HepG2 (cell line): Measurements from ENCODE around the gene CAPN11. TPM values are rescaled to one million over a fixed set of nuclear protein-coding genes. Genes with fewer than 3 reads are reported as not detected.

Experiments
- ATAC-seq: fragments of 200-7000 bp; cut with Tn5 transposase; 3 replicates; pipeline ENCODE4 v1.9.1; 2020; ENCODE audit warnings: mild to moderate bottlenecking, moderate library complexity
- BruUV-seq: library from RNA; stranded (reverse); fragments of 400-500 nt; replicated peaks from 2 replicates; lab custom pipeline; 2021; lab: Mats Ljungman, UMichigan
- CTCF ChIA-PET: fragments of 300-600 bp; formaldehyde crosslinking; extraction: SDS; loops from one replicate; lab custom pipeline; 2021; ENCODE audit warnings: low total read pairs, inconsistent platforms, low intra/inter-chr PET ratio; lab: Yijun Ruan, JAX
- POLR2A ChIA-PET: fragments of 350-600 bp; sonication (Branson Sonifier 250); formaldehyde crosslinking; loops from one replicate; lab custom pipeline; 2020; ENCODE audit warnings: antibody characterized with exemption, inconsistent platforms; lab: Yijun Ruan, JAX
- DNase-seq: peaks from one replicate; pipeline ENCODE4 v3.0.0-alpha.2; 2015; ENCODE audit warnings: low spot score
- FAIRE-seq: peaks from 3 replicates; lab custom pipeline; 2011; peaks lifted over from hg19 to GRCh38; lab: Jason Lieb, UNC
- H2AFZ ChIP-seq: one replicate; pipeline ENCODE4 v1.6.1; 2011; ENCODE audit warnings: low read length, inconsistent platforms
- H3K27ac ChIP-seq: fragments of 300-600 bp; 3 replicates; pipeline ENCODE4 v1.8.0; 2011; ENCODE audit warnings: mixed run types, mild to moderate bottlenecking, mixed read lengths, low read length, inconsistent platforms; ENCODE audit not compliant: insufficient read depth; ENCODE audit errors: extremely low read length
- H3K27me3 ChIP-seq, 2 experiments: fragments of 200-600 bp in 1 of 2; 2 replicates in 1 of 2; 3 replicates in 1 of 2; pipeline versions ENCODE4 v1.6.0 to v1.8.0; 2011; ENCODE audit warnings: low read length in 2 of 2, mild to moderate bottlenecking in 2 of 2, moderate library complexity in 2 of 2, inconsistent platforms in 1 of 2; ENCODE audit not compliant: insufficient read depth in 2 of 2, control insufficient read depth in 1 of 2
- H3K36me3 ChIP-seq, 2 experiments: fragments of 200-600 bp in 1 of 2; replicated peaks in 1 of 2; 2 replicates in 1 of 2; 3 replicates in 1 of 2; pipeline versions ENCODE4 v1.5.1 to v1.8.0; 2011; ENCODE audit warnings: low read length in 2 of 2, inconsistent platforms in 1 of 2; ENCODE audit not compliant: insufficient read depth in 2 of 2, control insufficient read depth in 1 of 2
- H3K4me1 ChIP-seq: 2 replicates; pipeline ENCODE4 v1.5.1; 2012; ENCODE audit warnings: low read length, inconsistent platforms; ENCODE audit not compliant: insufficient read depth
- H3K4me2 ChIP-seq: 2 replicates; pipeline ENCODE4 v1.6.0; 2011; ENCODE audit warnings: low read depth, low read length, inconsistent platforms
- H3K4me3 ChIP-seq, 3 experiments: fragments of 200-600 bp in 1 of 3; sonication (generic), shearing (Covaris generic) in 1 of 3; replicated peaks in 1 of 3; 2 replicates each; pipeline ENCODE4 v1.5.1; 2011 to 2016; ENCODE audit warnings: low read length in 3 of 3, inconsistent platforms in 2 of 3, low read depth in 2 of 3, mild to moderate bottlenecking in 2 of 3, control low read depth in 1 of 3, mixed read lengths in 1 of 3; ENCODE audit not compliant: insufficient read depth in 1 of 3
- H3K79me2 ChIP-seq: one replicate; pipeline ENCODE4 v1.6.1; 2011; ENCODE audit warnings: low read length, inconsistent platforms; ENCODE audit not compliant: insufficient read depth
- H3K9ac ChIP-seq: 2 replicates; pipeline ENCODE4 v1.6.0; 2011; ENCODE audit warnings: mild to moderate bottlenecking, low read depth, low read length, inconsistent platforms; ENCODE audit not compliant: insufficient read depth
- H3K9me3 ChIP-seq: 2 replicates; pipeline ENCODE4 v1.5.1; 2012; ENCODE audit warnings: mild to moderate bottlenecking, low read length
- H4K20me1 ChIP-seq: 2 replicates; pipeline ENCODE4 v1.6.0; 2011; ENCODE audit warnings: inconsistent platforms, mild to moderate bottlenecking, low read length, moderate library complexity; ENCODE audit not compliant: insufficient read depth
- AHR ChIP-seq: IDR thresholded peaks from 2 replicates; pipeline ENCODE4 v1.6.1; 2018; ENCODE audit warnings: missing genetic modification reagents, missing compliant biosample characterization
- CBFB ChIP-seq: sonication (generic); formaldehyde crosslinking; IDR thresholded peaks from 2 replicates; pipeline ENCODE4 v1.4.0; 2020; ENCODE audit warnings: missing genetic modification reagents
- KDM5B ChIP-seq: sonication (generic); formaldehyde crosslinking; IDR thresholded peaks from 2 replicates; pipeline ENCODE4 v1.4.0; 2020; ENCODE audit warnings: missing genetic modification reagents, mild to moderate bottlenecking, borderline replicate concordance
- NFIB ChIP-seq: sonication (generic); formaldehyde crosslinking; IDR thresholded peaks from 2 replicates; pipeline ENCODE4 v1.9.0; 2021; ENCODE audit warnings: missing genetic modification reagents, mild to moderate bottlenecking, borderline replicate concordance
- RARG ChIP-seq: sonication (generic); formaldehyde crosslinking; IDR thresholded peaks from 2 replicates; pipeline ENCODE4 v1.4.0; 2020; ENCODE audit warnings: low read depth, mild to moderate bottlenecking, missing genetic modification reagents
- SP4 ChIP-seq: sonication (generic); formaldehyde crosslinking; IDR thresholded peaks from 2 replicates; pipeline ENCODE4 v1.8.1; 2023; ENCODE audit warnings: mild to moderate bottlenecking, missing genetic modification reagents
- STAG1 ChIP-seq: sonication (generic); formaldehyde crosslinking; IDR thresholded peaks from 2 replicates; pipeline ENCODE4 v1.4.0; 2020; ENCODE audit warnings: missing genetic modification reagents
- XBP1 ChIP-seq: sonication (generic); formaldehyde crosslinking; IDR thresholded peaks from 2 replicates; pipeline ENCODE4 v1.5.0; 2020; ENCODE audit warnings: missing genetic modification reagents
- YY1 ChIP-seq: IDR thresholded peaks from 2 replicates; pipeline ENCODE4 v1.6.1; 2011; ENCODE audit warnings: low read length, low read depth, moderate library complexity, mild to moderate bottlenecking; ENCODE audit not compliant: insufficient read depth, insufficient replicate concordance
- ZFP1 ChIP-seq: IDR thresholded peaks from 2 replicates; pipeline ENCODE4 v1.6.1; 2016
- ZMYM4 ChIP-seq: sonication (generic); formaldehyde crosslinking; IDR thresholded peaks from 2 replicates; pipeline ENCODE4 v1.8.1; 2023; ENCODE audit warnings: mild to moderate bottlenecking, missing genetic modification reagents
- ZNF280B ChIP-seq: sonication (generic); formaldehyde crosslinking; IDR thresholded peaks from 2 replicates; pipeline ENCODE4 v1.5.0; 2020; ENCODE audit warnings: missing genetic modification reagents, mild to moderate bottlenecking, borderline replicate concordance
- WGBS: methylation state at CpG from one replicate; pipeline ENCODE4 v1.1.6; 2017; ENCODE audit warnings: low lambda C conversion rate; 5-methylcytosine and 5-hydroxymethylcytosine counted together
- in situ Hi-C: cut with HindIII; loops from 2 replicates; pipeline ENCODE4 v1.10.0; 2017; ENCODE audit warnings: low pct_unique_long_range_greater_than_20kb; ENCODE audit not compliant: extremely low pct_ligation_motif_present
- intact Hi-C: fragments of 100-400 bp; cut with micrococcal nuclease; formaldehyde crosslinking; loops from one replicate; pipeline ENCODE4 v1.10.0; 2022; ENCODE audit not compliant: unreplicated experiment
- polyA plus RNA-seq, 8 experiments: library from polyadenylated mRNA; depleted of rRNA in 3 of 8; stranded (reverse) in 7 of 8; unstranded in 1 of 8; fragments of >200 nt; fragmentation: Illumina TruSeq in 4 of 8; extraction: Trizol in 4 of 8; gene quantifications; 2 replicates each; pipeline versions ENCODE4 v1.2.1 to v1.2.3, GENCODE V29; 2011 to 2016; ENCODE audit warnings: low read depth in 4 of 8, missing spikeins in 1 of 8, mixed read lengths in 1 of 8; ENCODE audit not compliant: insufficient read depth in 1 of 8
- total RNA-seq, 5 experiments: library from RNA; depleted of rRNA; stranded (reverse); fragments of >200 nt; fragmentation: Illumina TruSeq; extraction: Trizol; gene quantifications; 2 replicates each; pipeline ENCODE4 v1.2.3, GENCODE V29; 2016; ENCODE audit warnings: low read depth in 1 of 5
- TF ChIP-seq, protein P1 (sequence below): sonication (generic); formaldehyde crosslinking; IDR thresholded peaks from 2 replicates; pipeline ENCODE4 v1.9.0; 2021; ENCODE audit warnings: mild to moderate bottlenecking, missing genetic modification reagents

CAPN11 gene
- total and polyA plus RNA-seq, 2 of the 13 experiments (the other 11 are each of a cell fraction or from before 2014, with no cell fraction given) = 0.07 to 0.11 TPM

GRCh38 chr6:44172731-44173500 lies 14.3 kb downstream of the CAPN11 start:
- in situ Hi-C loops (loop anchor here (5.0 kb wide), 1 partner anchor 49 kb away; the partner anchor contains the start of gene SLC29A1), intact Hi-C loops (loop anchor here (1.0 kb wide), 2 partner anchors 48 to 61 kb away; no protein-coding TSS in a partner anchor)
- FAIRE-seq (peak; percentile 60), ATAC-seq (peak; percentile 82), DNase-seq (peak; percentile 67)
- no peak overlapping the region for H3K9ac ChIP-seq
- WGBS = 6% methylated on average over 13 of the region's 15 CpGs
- H3K4me1 ChIP-seq = peaks cover 58% of the 10 kb centered on the region
- H4K20me1 ChIP-seq = no peaks in the 10 kb centered on the region
- no peak overlapping the region for H3K27ac ChIP-seq
- CTCF ChIA-PET = interaction anchor here (0.7 to 3.1 kb wide), 7 partner anchors 17 to 92 kb away, joined by 3 to 38 read pairs (median 4); partner anchors contain the start of genes NFKBIE and SLC35B2
- BruUV-seq = no TSS peak
- H2AFZ ChIP-seq = no peak overlapping the region
- H3K79me2 ChIP-seq = no peaks in the 10 kb centered on the region
- no peaks in the 10 kb centered on the region for H3K9me3 ChIP-seq
- peaks cover 5 to 30% of the 10 kb centered on the region in 2 experiments; a peak in 3 of 5 replicates for H3K27me3 ChIP-seq
- peak overlapping the region; percentile 18; the same call in 1 of the 2 replicates for H3K4me2 ChIP-seq
- POLR2A ChIA-PET = interaction anchor here (0.9 to 1.5 kb wide), 5 partner anchors 12 to 84 kb away, joined by 4 to 6 read pairs (median 4); partner anchors contain the start of gene SLC35B2
- no peaks in the 10 kb centered on the region for H3K36me3 ChIP-seq
- peak overlapping the region in 1 of 3 experiments; percentile 13; a peak in 1 of 6 replicates for H3K4me3 ChIP-seq
- TF ChIP-seq ZFP1 (CRISPR knock-in tag) (no peak), XBP1 (no peak), AHR (CRISPR knock-in tag) (peak; percentile 78; the same call in 1 of the 2 replicates), YY1 (peak; percentile 23), NFIB (no peak), STAG1 (CRISPR knock-in tag) (peak; percentile 94), ZNF280B (CRISPR knock-in tag) (no peak; the same call in 1 of the 2 replicates), KDM5B (CRISPR knock-in tag) (peak; percentile 60; the same call in 1 of the 2 replicates), RARG (no peak), ZMYM4 (CRISPR knock-in tag) (no peak), SP4 (CRISPR knock-in tag) (peak; percentile 51; the same call in 1 of the 2 replicates), CBFB (CRISPR knock-in tag) (no peak)
- TF ChIP-seq, protein P1, sequence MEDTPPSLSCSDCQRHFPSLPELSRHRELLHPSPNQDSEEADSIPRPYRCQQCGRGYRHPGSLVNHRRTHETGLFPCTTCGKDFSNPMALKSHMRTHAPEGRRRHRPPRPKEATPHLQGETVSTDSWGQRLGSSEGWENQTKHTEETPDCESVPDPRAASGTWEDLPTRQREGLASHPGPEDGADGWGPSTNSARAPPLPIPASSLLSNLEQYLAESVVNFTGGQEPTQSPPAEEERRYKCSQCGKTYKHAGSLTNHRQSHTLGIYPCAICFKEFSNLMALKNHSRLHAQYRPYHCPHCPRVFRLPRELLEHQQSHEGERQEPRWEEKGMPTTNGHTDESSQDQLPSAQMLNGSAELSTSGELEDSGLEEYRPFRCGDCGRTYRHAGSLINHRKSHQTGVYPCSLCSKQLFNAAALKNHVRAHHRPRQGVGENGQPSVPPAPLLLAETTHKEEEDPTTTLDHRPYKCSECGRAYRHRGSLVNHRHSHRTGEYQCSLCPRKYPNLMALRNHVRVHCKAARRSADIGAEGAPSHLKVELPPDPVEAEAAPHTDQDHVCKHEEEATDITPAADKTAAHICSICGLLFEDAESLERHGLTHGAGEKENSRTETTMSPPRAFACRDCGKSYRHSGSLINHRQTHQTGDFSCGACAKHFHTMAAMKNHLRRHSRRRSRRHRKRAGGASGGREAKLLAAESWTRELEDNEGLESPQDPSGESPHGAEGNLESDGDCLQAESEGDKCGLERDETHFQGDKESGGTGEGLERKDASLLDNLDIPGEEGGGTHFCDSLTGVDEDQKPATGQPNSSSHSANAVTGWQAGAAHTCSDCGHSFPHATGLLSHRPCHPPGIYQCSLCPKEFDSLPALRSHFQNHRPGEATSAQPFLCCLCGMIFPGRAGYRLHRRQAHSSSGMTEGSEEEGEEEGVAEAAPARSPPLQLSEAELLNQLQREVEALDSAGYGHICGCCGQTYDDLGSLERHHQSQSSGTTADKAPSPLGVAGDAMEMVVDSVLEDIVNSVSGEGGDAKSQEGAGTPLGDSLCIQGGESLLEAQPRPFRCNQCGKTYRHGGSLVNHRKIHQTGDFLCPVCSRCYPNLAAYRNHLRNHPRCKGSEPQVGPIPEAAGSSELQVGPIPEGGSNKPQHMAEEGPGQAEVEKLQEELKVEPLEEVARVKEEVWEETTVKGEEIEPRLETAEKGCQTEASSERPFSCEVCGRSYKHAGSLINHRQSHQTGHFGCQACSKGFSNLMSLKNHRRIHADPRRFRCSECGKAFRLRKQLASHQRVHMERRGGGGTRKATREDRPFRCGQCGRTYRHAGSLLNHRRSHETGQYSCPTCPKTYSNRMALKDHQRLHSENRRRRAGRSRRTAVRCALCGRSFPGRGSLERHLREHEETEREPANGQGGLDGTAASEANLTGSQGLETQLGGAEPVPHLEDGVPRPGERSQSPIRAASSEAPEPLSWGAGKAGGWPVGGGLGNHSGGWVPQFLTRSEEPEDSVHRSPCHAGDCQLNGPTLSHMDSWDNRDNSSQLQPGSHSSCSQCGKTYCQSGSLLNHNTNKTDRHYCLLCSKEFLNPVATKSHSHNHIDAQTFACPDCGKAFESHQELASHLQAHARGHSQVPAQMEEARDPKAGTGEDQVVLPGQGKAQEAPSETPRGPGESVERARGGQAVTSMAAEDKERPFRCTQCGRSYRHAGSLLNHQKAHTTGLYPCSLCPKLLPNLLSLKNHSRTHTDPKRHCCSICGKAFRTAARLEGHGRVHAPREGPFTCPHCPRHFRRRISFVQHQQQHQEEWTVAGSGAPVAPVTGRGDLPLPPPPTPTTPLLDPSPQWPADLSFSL (CRISPR knock-in tag) = no peak
